ENCODE data around the gene AIFM1. TPM values are rescaled to one million over a fixed set of nuclear protein-coding genes. Genes with fewer than 3 reads are reported as not detected.

Gene AIFM1
- total RNA-seq, 2 donors from 2014 or later, result 14.8 to 22.4 TPM

GRCh38 chrX:130184857-130185256 is 19.2 kb upstream of the AIFM1 start:
- H3K9me3 ChIP-seq, result no peaks in the 10 kb centered on the region
- H3K27ac ChIP-seq, result no peak overlapping the region
- no peak for DNase-seq
- H3K4me1 ChIP-seq, result no peaks in the 10 kb centered on the region
- intact Hi-C loops (cut with DNase I), result no loop called here
- ATAC-seq, result no peak
- TF ChIP-seq, protein P1, sequence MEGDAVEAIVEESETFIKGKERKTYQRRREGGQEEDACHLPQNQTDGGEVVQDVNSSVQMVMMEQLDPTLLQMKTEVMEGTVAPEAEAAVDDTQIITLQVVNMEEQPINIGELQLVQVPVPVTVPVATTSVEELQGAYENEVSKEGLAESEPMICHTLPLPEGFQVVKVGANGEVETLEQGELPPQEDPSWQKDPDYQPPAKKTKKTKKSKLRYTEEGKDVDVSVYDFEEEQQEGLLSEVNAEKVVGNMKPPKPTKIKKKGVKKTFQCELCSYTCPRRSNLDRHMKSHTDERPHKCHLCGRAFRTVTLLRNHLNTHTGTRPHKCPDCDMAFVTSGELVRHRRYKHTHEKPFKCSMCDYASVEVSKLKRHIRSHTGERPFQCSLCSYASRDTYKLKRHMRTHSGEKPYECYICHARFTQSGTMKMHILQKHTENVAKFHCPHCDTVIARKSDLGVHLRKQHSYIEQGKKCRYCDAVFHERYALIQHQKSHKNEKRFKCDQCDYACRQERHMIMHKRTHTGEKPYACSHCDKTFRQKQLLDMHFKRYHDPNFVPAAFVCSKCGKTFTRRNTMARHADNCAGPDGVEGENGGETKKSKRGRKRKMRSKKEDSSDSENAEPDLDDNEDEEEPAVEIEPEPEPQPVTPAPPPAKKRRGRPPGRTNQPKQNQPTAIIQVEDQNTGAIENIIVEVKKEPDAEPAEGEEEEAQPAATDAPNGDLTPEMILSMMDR (IDR thresholded peaks at IDR 0.05), result no peak
- TF ChIP-seq POLR2A (IDR thresholded peaks at IDR 0.05), result no peak
- H3K27me3 ChIP-seq, result no peaks in the 10 kb centered on the region
- WGBS, 2 donors, result 14 to 28% methylated on average over 1 to 2 of the region's 2 CpGs
- H3K4me3 ChIP-seq, result no peak overlapping the region
- no peaks in the 10 kb centered on the region for H3K36me3 ChIP-seq (replicated peaks in 1 of 2; ENCODE audit: insufficient read depth in 1 of 2, low read depth in 2 of 2)

DNA sequence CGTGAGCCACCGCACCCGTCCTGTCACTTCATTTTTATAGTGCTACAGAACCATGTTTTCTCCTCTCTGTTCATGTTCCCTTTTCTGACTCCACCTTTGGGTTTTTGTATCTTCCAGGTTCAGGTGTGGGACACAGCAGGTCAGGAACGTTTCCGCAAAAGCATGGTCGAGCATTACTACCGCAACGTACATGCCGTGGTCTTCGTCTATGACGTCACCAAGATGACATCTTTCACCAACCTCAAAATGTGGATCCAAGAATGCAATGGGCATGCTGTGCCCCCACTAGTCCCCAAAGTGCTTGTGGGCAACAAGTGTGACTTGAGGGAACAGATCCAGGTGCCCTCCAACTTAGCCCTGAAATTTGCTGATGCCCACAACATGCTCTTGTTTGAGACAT is 18.5 kb upstream of the AIFM1 start:
- H3K27me3 ChIP-seq, result no peaks in the 10 kb centered on the region
- DNase-seq (no peak), ATAC-seq (no peak)
- no peak overlapping the region for H3K4me3 ChIP-seq
- H3K27ac ChIP-seq, result no peak overlapping the region
- no peaks in the 10 kb centered on the region for H3K9me3 ChIP-seq
- no peak for TF ChIP-seq POLR2A (IDR thresholded peaks at IDR 0.05)
- TF ChIP-seq, protein P1 (IDR thresholded peaks at IDR 0.05), result no peak
- H3K4me1 ChIP-seq, result no peaks in the 10 kb centered on the region
- 81 to 83% methylated on average over 7 to 11 of the region's 11 CpGs for WGBS, 2 donors
- no peaks in the 10 kb centered on the region for H3K36me3 ChIP-seq (replicated peaks in 1 of 2; ENCODE audit: insufficient read depth in 1 of 2, low read depth in 2 of 2)
- intact Hi-C loops (cut with DNase I), result no loop called here

DNA sequence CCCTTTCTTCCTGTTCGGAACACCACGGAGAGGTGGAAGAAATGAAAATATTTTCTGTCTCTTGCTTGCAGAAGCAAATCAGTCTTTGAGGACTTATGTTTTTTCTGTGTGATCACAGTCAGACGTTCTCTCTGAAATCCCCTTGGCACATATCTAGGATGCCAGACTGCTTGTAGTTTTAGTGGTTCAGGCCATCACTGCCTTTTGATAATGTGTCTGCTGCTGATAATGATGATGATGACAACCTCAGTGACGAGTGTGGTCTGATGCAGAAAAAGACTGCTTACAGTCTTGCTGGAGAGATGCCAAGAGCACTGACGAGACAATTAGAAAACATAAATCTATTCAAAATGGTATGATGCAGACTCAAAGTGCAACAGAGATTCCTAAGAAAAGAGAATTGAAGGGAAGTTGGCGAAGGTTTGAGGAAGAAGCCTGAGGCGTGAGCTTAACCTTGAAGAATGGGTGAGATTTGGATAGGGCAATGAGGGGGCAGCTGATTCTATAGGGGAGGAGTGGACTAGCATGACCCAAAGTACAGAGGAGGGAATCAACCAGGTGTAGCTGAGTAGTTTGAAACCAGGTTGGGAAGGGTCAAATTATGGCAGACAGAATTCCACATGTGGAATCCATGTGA is 14.1 kb upstream of the AIFM1 start:
- WGBS, 2 donors, result 48 to 49% methylated on average over 7 of the region's 7 CpGs
- Histone ChIP-seq H3K4me1 (no peaks in the 10 kb centered on the region), H3K27ac (no peak overlapping the region), H3K36me3 (replicated peaks in 1 of 2; ENCODE audit: insufficient read depth in 1 of 2, low read depth in 2 of 2) (no peaks in the 10 kb centered on the region), H3K27me3 (no peaks in the 10 kb centered on the region), H3K4me3 (no peak overlapping the region), H3K9me3 (no peaks in the 10 kb centered on the region)
- TF ChIP-seq POLR2A (IDR thresholded peaks at IDR 0.05), result no peak
- TF ChIP-seq, protein P1 (IDR thresholded peaks at IDR 0.05), result no peak
- intact Hi-C loops (cut with DNase I), result no loop called here
- no peak for DNase-seq
- no peak for ATAC-seq

- Histone ChIP-seq H3K4me1 (no peaks in the 10 kb centered on the region), H3K36me3 (replicated peaks in 1 of 2; ENCODE audit: insufficient read depth in 1 of 2, low read depth in 2 of 2) (no peaks in the 10 kb centered on the region), H3K4me3 (no peak overlapping the region), H3K27ac (no peak overlapping the region), H3K9me3 (no peaks in the 10 kb centered on the region), H3K27me3 (no peaks in the 10 kb centered on the region)
- TF ChIP-seq POLR2A (IDR thresholded peaks at IDR 0.05), result no peak
- TF ChIP-seq, protein P1 (IDR thresholded peaks at IDR 0.05), result no peak
- no peak for ATAC-seq
- DNase-seq, result no peak
- intact Hi-C loops (cut with DNase I), result no loop called here
- WGBS, 2 donors, result 70 to 78% methylated on average over 5 of the region's 5 CpGs
Measured at GRCh38 chrX:130179170-130179569, 13.5 kb upstream of the AIFM1 start.

GRCh38 chrX:130176942-130177341 is 11.3 kb upstream of the AIFM1 start:
- no peaks in the 10 kb centered on the region for H3K36me3 ChIP-seq (replicated peaks in 1 of 2; ENCODE audit: insufficient read depth in 1 of 2, low read depth in 2 of 2)
- 20 to 52% methylated on average over 1 to 3 of the region's 4 CpGs for WGBS, 2 donors
- intact Hi-C loops (cut with DNase I), result no loop called here
- H3K9me3 ChIP-seq, result no peaks in the 10 kb centered on the region
- no peak for ATAC-seq
- no peak overlapping the region for H3K27ac ChIP-seq
- TF ChIP-seq, protein P1 (IDR thresholded peaks at IDR 0.05), result no peak
- TF ChIP-seq POLR2A (IDR thresholded peaks at IDR 0.05), result no peak
- no peak overlapping the region for H3K4me3 ChIP-seq
- H3K27me3 ChIP-seq, result no peaks in the 10 kb centered on the region
- H3K4me1 ChIP-seq, result peaks cover 3% of the 10 kb centered on the region
- DNase-seq, result no peak

Data from body of pancreas (tissue), 4 donors.